ENCODE measurements around the gene EED.
A peak's percentile ranks its signal among the peaks of the same experiment; 100 is the strongest.

EED gene

DNA sequence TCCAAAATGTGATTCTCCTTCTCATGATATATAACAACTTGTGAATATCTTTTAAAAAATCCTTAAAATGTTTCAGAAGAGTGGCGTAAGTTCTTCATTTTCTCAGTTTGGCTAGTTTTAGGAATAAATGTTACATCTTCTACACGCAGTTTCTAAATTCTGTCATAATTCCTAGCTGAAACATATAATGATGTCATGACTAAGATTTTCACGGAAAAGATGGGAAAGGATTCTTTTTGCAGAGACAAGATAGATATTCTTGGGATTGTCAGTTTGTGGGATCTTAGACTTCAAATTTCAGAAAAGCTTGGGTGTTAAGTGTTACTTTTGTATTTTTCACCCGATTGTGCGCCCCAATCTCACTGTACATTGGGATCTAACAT, 1.7 kb downstream of the EED start:
- no peak for DNase-seq

DNA sequence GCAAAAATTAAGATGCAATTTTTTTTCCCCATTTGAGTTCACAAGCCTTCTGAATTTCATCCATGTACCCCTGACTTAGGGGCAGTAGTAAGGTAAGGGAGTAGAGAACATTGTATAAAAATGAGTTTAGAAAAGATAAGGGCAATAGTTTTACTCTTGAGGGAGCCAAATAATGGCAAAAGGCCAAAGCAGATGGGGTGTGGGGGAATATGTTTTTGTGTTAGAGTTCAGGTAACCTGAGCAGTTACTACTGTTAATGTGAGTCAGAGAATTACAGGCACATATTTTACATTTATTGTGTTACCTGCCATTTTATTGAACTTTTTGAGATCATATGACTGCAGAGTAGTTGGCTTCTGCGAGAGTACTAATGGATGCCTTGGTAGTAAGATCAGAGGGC, 3.1 kb downstream of the EED start:
- no peak for DNase-seq

DNA sequence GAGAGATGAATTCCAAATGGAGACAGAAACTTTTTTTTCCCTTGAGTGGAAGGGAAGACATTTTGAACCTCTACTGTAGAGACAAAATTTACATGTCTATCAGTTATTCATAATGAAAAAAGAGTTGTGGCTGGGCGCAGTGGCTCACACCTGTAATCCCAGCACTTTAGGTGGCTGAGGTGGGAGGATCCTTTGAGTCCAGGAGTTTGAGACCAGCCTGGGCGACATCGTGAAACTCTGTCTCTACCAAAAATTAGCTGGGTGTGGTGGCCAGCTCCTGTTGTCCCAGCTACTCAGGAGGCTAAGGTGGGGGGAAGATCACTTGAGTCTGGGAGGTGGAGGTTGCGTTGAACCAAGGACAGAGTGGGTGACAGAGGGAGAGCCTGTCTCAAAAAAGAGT, 4.1 kb downstream of the EED start:
- no peak for DNase-seq

DNA sequence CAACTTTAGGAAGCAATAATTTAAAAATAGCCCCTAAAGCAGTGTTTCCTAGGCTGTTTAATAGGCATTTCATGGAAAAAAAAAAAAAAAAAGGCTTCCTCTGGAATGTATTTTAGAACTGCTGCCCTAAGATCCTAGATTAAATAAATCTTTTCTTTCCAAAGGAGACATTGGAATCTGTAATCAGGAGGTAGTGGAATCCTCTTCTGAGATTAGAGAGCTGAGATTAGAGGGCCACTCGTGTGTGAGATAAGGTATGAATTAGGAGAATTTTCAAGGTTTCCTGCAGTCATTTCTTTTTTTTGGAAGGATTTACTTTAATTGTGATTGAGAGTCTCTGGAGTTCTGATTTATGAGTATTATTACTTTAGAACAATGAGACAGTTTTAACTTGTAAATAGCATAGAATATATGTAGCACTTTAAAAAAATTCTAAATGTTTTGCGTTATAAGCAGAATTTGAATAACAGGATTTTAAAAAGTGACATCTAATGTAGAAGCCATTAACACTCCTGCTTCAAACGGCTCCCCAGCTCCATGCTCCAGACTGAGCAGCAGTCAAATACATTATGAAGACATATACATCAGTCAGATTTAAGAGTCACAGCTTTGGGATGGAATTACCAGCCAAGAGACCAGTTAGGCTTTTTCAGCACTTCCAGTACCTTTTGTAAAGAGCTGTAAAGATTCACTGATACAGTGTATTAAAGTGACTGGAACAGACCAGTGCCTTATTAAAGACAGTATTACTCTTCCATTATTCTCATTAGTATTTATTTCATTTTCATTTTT, 5.0 kb downstream of the EED start:
- DNase-seq: no peak

DNA sequence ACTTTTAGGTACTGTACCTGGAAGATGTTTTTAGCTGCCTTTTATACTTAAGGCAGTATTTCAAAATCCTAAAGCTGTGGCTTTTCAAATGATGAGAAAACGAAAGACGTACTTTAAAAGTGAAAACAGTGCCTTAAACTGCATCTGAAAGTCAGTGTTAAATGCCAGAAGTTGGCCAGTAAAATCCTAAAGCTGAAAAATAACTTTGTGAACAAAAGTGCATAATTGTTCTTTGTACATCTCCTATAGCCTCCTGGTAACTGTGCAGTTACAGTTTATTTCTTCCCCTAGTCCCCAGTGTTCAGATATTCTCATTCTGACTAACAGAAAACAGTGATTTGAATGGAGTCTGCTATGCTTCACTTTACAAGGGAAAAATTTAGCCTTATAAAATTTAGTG, 6.8 kb downstream of the EED start:
- no peak for DNase-seq

DNA sequence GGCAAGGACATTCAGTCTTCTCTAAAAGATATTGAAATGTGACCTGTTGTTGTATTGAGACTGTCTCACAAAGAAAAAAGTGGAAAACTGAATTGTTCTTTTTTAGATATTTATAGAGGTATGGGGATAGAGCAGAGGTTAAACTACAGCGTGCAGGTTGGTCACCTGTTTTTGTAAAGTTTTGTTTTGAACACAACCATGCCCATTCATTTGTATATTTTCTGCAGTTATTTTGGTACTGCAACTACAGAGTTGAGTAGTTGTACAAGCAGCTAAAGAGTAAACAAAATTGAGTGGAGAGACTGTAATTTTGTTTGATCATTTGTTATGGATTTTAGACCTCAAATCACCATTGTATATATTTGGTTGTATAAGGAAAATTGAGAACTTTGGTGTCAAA, 11.3 kb downstream of the EED start:
- no peak for DNase-seq

DNA sequence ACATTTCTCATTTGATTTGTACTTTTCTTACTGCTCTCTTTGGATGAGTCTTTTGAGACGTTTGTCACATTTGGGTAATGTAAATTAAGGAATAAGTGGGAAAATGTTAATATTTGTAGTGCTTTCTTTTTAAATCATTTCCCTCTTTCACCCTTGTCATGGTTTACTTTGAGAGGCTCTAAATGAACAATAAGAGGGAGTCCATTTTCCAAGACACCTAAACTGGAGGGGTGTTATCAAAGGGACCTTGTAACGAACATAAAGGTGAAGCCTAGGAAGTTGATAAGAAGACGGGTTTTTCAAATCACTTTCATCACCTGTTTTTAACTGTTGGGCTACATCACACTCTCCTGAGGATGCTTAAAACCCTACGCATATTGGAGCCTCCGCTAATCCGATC, 12.1 kb downstream of the EED start:
- DNase-seq: no peak

DNA sequence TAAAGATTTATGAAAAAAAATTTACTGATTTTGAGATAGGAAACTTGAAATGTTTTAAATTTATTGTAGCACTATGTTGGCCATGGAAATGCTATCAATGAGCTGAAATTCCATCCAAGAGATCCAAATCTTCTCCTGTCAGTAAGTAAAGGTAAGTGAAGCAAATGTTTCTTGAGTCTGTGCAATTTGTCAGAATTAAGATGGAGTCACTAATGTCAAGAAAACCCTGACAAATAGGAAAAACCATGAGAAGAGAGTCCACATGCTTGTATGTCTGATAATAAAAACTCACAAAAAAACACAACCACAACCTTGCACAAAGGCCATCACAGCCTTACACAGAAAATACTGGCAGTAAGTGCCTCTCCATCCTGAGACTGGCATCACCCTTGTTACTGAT, 12.9 kb downstream of the EED start:
- no peak for DNase-seq

DNA sequence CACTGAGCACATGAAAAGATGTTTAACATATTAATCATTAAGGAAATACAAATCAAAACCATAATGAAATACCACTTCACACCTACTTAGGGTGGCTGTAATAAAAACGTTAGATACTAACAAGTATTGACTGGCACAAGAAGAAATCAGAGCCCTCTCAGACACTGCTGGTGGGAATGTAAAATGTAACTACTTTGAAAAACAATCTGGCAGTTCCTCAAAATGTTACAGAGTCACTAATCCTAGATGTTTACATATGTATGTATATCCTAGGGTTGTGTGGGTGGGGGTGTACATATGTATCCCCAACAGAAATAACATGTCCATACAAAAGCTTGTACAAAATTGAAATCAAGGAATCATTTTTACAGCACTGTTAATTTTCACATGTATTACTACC, 15.2 kb downstream of the EED start:
- DNase-seq: no peak

DNA sequence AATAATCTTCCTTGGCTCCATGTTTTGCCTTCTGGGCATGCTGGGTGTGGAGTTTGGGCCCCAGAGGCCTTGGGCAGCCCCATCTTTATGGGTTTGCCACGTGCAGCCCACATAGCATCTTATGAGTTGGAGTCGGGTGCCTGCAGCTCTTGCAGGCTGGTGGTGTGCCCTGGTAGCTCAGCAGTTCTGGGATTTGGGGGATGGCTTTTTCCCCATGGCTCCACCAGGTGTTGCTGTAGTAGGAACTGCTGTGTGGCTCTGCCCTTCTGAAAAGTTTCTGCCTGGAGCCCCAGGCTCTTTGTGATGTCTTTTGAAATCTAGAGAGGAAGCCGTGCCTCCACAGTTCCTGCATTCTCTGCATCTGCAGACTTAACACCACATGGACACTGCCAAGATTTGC, 16.8 kb downstream of the EED start:
- DNase-seq: no peak

DNA sequence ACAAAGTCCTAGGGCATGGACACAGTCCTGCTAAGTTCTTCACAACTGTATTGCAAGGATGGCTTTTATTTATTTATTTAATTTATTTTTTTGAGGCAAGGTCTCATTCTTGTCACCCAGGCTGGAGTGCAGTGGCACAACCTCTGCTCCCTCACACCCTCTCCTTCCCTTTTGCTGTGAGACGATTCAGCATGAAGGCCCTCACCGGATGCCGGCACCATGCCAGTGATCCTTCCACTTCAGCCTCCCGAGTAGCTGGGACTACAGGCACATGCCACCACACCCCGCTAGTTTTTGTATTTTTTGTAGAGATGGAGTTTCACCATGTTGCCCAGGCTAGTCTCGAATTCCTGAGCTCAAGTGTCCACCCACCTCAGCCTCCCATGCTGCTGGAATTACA, 17.8 kb downstream of the EED start:
- DNase-seq: no peak

DNA sequence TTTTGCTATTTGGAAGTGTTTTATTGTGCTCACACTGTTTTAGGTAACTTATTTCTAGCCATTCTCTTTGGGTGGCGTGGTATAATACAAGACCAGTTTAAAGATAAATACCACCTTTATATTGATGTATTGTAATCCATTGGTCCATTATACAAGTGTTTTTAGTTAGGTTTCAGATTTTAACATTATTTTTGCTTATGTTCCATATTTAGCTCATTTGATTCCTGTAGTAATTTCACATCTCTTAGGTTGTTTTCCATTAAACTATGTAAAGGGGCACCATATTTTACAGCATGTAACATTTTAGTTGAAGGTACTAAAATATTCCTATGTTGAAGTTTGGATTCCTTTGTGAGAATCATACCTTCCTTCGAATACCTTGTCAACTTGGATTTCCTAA, 20.1 kb downstream of the EED start:
- no peak for DNase-seq

DNA sequence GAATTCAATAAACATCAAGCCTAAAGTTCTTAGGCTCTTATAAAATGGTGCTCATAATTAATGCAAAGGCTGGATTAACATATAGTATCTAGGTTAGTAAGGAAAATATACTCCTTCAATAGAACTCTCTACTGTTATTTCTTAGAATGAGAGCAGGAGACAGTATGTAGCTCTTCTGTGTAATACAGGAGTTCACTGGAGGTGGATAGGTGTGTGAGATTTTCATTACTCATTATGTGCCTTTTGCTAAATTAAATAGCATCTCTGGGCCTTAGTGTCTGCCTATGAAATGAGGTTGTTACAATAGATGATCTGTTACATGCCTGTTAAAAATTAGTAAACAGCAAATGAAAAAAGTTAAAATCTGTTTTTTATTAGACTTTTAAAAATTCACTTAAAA, 20.6 kb downstream of the EED start:
- no peak for DNase-seq

DNA sequence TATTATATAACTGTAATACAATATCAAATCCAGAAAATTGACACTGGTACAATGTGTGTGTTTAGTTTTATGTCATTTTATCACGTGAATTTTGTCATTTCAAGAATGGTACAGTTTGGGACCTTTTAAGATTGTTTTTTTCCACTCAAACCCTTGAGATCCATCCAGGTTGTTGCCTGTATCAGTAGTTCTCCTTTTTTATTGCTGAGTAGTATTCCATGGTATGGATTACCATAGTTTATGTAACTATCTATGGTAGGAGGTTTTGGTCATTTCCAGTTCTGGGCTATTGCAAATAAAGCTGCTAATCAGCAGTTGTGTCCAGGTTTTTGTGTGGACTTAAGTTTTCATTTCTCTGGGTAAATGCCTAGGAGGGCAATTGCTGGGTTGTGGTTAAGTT, 25.1 kb downstream of the EED start:
- DNase-seq: no peak

DNA sequence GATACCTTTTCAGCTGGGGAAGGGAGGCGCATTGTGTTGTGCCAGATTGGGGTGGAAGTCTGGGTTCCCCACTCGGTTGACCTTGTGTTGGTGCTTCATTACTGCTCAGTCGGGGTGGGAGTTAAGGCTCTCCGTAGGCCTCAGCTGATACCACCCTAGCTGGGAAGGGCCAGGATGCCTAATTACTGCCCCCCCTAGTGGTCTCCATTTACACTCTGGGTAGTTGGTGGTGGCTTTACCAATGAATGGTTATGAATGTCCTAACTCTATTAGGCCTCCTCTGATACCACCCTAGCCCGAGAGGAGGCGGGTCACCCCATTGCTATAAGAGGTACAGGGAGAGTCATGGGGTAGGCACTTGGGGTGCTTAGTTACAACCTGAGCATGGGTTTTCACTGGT, 29.9 kb downstream of the EED start:
- no peak for DNase-seq

DNA sequence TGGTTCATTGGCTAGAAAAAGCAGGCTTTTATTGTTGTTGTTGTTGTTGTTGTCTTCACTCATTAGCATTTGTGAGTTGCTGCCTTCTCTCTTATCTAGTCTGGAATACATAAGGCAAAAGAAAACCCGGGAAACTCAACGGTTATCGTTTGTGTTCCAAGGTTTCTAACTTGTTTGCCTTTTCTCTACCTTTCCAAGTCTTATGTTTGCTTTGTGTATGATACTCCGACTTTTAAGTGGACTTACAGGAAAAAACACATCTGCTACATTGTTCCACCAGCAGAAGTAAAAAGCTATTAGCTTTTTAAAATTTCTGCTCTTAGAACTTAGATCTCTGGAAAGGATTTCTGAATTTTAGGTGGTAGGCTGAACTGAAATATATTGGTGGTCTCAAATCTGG, 30.4 kb downstream of the EED start:
- no peak for DNase-seq

DNA sequence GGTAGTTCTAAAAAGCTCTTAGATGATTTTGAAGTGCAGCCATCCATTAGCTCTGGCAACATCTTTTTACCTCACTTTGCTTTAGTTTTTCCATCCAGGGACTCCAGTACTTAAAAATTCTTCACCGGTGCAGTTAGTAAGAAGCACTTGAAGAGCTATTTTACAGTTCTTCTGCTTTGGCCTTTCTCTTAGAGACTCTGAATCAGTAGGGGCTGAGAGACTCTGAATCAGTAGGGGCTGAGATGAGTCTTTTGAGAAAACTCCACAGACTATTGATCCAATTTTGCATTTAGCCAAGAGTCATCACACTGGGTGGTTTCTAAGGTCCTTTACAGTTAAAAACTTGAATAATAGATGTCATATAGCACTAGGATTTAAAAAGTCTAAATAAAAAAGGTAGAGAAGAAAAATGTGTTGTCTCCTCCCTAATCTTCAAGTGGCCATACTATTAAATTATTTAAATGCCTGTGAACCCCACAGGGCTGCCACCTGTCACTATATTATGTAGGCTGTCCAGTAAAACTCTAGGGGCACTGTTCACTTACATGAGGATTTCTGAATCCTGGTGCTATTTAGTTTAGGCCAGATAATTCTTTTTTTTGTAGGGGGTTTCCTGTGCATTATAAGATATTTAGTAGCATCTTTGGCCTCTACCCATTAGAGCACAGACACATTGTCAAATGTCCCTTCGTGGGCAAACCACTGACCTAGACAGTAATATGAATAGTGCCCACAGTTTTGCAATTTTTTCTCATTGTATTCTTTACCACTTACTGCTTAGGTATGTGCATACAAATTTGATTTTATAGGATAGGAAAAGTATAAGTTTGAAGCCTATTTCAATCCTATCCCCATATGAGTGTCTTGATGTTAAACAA, 31.2 kb downstream of the EED start:
- DNase-seq: no peak

DNA sequence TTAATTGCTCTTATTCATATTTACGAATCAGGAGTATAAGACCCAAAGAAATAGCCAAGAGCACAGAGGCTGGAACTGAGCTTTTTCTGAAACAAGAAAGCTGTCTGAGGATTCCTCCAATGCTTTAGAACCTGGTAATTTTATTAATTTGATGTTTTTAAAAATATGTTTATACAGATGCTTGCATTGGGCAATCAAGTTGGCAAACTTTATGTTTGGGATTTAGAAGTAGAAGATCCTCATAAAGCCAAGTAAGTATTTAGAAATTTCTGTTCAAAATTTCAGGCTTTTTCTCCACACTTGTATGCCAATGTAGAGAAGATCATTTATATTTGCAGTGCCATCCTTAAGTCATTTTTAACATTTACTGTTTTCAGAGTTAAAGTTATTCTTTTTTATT, 33.2 kb downstream of the EED start:
- no peak for DNase-seq

DNA sequence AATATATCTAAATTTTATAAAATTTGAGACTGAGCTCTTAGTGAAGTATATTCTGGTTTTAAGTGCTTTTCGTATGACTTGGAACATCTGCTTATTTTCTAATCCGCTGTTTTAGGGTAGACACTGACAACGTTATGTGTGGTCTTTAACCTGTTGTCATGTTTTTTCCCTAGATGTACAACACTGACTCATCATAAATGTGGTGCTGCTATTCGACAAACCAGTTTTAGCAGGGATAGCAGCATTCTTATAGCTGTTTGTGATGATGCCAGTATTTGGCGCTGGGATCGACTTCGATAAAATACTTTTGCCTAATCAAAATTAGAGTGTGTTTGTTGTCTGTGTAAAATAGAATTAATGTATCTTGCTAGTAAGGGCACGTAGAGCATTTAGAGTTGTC, 33.7 kb downstream of the EED start:
- no peak for DNase-seq

DNA sequence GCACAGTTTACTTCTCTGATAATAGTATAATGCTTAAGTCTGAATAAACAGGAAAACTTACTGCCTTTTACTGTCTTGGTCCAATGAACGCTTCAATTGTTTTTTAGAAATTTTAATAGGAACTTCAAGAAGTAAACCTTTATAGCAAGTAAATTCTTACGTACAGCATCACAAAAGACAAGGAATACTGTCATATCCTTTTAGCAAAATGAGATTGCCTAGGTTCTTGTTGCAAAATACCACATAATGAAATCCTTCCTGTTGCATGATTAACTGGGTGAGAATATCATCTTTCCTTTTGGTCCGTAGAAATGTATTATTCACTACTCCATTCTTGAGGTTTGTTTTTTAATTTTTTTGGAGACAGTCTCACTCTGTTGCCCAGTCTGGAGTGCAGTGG, 35.2 kb downstream of the EED start:
- DNase-seq: no peak

DNA sequence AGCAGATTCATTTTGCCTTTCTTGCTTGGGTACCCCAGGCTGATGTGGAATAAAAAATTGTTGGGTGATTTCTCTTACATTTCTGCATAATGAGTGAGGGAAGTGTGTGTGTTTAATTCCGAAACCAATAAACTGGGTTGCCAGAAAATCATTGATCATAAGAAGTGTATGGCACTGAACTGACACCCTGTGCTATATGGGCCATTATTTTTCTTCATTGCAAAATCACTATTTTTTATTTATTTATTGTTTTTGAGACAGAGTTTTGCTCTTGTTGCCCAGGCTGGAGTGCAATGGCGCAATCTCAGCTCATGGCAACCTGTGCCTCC, 42.9 kb downstream of the EED start:
- no peak for DNase-seq

DNA sequence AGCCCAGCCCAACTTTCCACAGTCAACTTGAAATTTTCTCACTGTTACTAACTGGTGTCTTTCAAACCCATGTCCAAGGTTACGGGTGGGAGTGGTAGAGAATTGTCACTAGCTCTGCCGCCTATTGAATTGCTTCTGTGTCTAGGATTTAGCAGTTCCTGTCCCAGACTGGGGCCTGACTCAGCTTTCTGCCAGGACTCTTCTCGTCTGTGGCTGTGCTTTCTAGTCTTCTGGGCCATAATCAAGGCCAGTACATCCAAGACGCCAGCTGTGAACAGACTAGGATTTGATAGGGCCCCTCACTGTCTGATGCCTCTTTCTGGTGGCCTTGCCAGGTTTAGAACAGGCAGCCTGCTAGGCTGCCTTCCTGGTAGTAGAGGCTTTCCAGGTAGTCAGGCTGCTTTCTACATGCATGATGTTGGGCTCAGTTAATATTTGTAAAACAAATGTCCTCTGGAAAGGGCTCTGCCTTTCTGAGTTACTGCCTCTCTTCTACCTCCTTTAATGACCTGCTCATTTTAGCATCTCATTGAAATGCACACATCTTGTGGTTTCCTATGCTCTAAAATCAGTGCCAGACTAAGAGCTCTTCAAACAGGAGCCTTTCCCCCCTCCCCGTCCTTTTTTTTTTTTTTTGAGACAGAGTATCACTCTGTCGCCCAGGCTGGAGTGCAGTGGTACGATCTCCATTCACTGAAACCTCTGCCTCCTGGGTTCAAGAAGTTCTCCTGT, 44.4 kb downstream of the EED start:
- DNase-seq: peak in 14 of 58 donors; percentile 2 to 31 (median 6)

Measured in anterior cingulate cortex (tissue), 58 donors.